Esophagus (tissue), 2 donors: Measurements from ENCODE around the gene CLNK. TPM values are rescaled to one million over a fixed set of nuclear protein-coding genes. Genes with fewer than 3 reads are reported as not detected.

Experiments
- H3K27ac ChIP-seq, 2 donors: one replicate each; pipeline ENCODE4 v1.5.1; 2013; ENCODE audit warnings: low read depth in 2 of 2, mild to moderate bottlenecking in 2 of 2, inconsistent platforms in 1 of 2, low read length in 1 of 2, moderate library complexity in 1 of 2
- H3K27me3 ChIP-seq, 2 donors: one replicate each; pipeline ENCODE4 v1.6.1; 2013; ENCODE audit warnings: low read length in 2 of 2, control low read depth in 1 of 2, mild to moderate bottlenecking in 1 of 2; ENCODE audit not compliant: insufficient read depth in 2 of 2, control insufficient read depth in 1 of 2
- H3K36me3 ChIP-seq, 2 donors: one replicate each; pipeline ENCODE4 v1.6.1; 2013; ENCODE audit warnings: low read length in 1 of 2; ENCODE audit not compliant: control insufficient read depth in 2 of 2, insufficient read depth in 2 of 2
- H3K4me1 ChIP-seq, 2 donors: one replicate each; pipeline ENCODE4 v1.6.1; 2013; ENCODE audit warnings: low read length in 1 of 2; ENCODE audit not compliant: control insufficient read depth in 2 of 2, insufficient read depth in 2 of 2
- H3K4me3 ChIP-seq, 2 donors: one replicate each; pipeline ENCODE4 v1.5.1; 2013; ENCODE audit warnings: low read length in 2 of 2, mild to moderate bottlenecking in 2 of 2, low read depth in 1 of 2, moderate library complexity in 1 of 2
- H3K9me3 ChIP-seq, 2 donors: one replicate each; pipeline ENCODE4 v1.6.1; 2013; ENCODE audit warnings: mild to moderate bottlenecking in 2 of 2, low read depth in 1 of 2, low read length in 1 of 2, moderate library complexity in 1 of 2; ENCODE audit not compliant: control insufficient read depth in 2 of 2, insufficient read depth in 1 of 2
- whole genome bisulfite sequencing, 2 donors: extraction: QIAGEN DNeasy Blood & Tissue Kit; methylation state at CpG; one replicate each; pipeline ENCODE4 v1.1.7; 2013; 5-methylcytosine and 5-hydroxymethylcytosine counted together
- polyA plus RNA-seq, 2 donors: library from polyadenylated mRNA; stranded (reverse); fragments of 200-250 nt; gene quantifications; one replicate each; pipeline ENCODE4 v1.2.3, GENCODE V29; 2013
- donor health status: healthy with polysubstance abuse.
- donor health status: Bipolar disorder and iron deficiency.

The CLNK gene
- polyA plus RNA-seq, 2 donors = 0.05 TPM; not detected in 1

- H3K4me1 ChIP-seq = no peaks in the 10 kb centered on the region
- no peaks in the 10 kb centered on the region for H3K36me3 ChIP-seq
- 84 to 89% methylated on average over 3 of the region's 3 CpGs for WGBS, 2 donors
- H3K27ac ChIP-seq = no peak overlapping the region
- no peaks in the 10 kb centered on the region for H3K9me3 ChIP-seq
- H3K27me3 ChIP-seq = no peaks in the 10 kb centered on the region
- no peak overlapping the region for H3K4me3 ChIP-seq
Observed at GRCh38 chr4:10656420-10656819, 28.1 kb downstream of the CLNK start.

GRCh38 chr4:10655968-10656367 lies 28.6 kb downstream of the CLNK start:
- H3K27ac ChIP-seq = no peak overlapping the region
- H3K9me3 ChIP-seq = no peaks in the 10 kb centered on the region
- WGBS, 2 donors = 41 to 48% methylated on average over 6 of the region's 6 CpGs
- H3K27me3 ChIP-seq = no peaks in the 10 kb centered on the region
- H3K4me3 ChIP-seq = no peak overlapping the region
- no peaks in the 10 kb centered on the region for H3K36me3 ChIP-seq
- no peaks in the 10 kb centered on the region for H3K4me1 ChIP-seq

- Histone ChIP-seq H3K27me3 (no peaks in the 10 kb centered on the region), H3K36me3 (no peaks in the 10 kb centered on the region), H3K4me3 (no peak overlapping the region), H3K4me1 (no peaks in the 10 kb centered on the region), H3K27ac (no peak overlapping the region), H3K9me3 (no peaks in the 10 kb centered on the region)
- 84 to 89% methylated on average over 2 of the region's 2 CpGs for WGBS, 2 donors
Observed at GRCh38 chr4:10648479-10648878, 36.1 kb downstream of the CLNK start.

GRCh38 chr4:10647846-10648245 lies 36.7 kb downstream of the CLNK start:
- Histone ChIP-seq H3K36me3 (no peaks in the 10 kb centered on the region), H3K4me3 (no peak overlapping the region), H3K27me3 (no peaks in the 10 kb centered on the region), H3K27ac (no peak overlapping the region), H3K9me3 (no peaks in the 10 kb centered on the region), H3K4me1 (no peaks in the 10 kb centered on the region)
- WGBS, 2 donors = 75 to 81% methylated on average over 3 of the region's 3 CpGs

DNA sequence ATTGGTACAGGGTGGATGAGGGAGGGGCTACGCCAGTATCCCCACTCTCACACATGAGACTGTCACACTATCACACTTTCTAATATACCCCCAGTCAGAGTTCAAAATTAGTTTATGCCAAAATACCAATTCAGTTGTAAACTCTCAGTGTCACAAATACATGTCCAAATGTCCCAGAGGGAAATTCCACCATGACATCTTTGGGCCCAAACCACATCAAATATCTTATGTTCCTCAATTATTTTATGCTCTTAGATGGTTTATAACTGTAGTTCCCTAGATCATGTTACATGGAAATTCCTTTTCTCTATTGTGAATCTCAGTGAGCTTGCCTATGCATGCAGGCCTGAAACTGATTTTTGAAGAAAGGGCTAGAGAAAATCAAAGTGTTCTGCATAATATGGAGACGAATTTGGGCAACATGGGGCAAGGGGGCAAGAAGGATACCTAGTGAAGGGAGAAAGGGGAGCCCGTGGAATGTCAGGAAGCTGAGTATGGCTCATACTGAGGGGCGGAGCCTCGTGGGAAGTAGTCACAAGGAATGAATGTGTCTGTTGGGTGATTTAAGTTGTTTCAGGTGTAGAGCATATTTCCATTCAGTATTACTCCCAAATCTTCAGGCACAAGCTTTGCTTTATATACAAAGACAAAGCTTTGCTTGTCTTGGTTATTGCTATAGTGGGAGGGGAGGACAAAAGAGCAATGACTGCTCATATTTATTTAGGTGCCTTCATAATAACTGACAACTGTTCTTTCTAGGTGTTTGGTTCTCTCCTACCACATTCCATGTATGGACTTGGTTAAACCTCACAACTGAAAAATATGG lies 40.8 kb downstream of the CLNK start:
- Histone ChIP-seq H3K4me3 (no peak overlapping the region), H3K27me3 (no peaks in the 10 kb centered on the region), H3K9me3 (no peaks in the 10 kb centered on the region), H3K36me3 (no peaks in the 10 kb centered on the region), H3K4me1 (no peaks in the 10 kb centered on the region), H3K27ac (no peak overlapping the region)
- 67 to 74% methylated on average over 5 of the region's 5 CpGs for WGBS, 2 donors

DNA sequence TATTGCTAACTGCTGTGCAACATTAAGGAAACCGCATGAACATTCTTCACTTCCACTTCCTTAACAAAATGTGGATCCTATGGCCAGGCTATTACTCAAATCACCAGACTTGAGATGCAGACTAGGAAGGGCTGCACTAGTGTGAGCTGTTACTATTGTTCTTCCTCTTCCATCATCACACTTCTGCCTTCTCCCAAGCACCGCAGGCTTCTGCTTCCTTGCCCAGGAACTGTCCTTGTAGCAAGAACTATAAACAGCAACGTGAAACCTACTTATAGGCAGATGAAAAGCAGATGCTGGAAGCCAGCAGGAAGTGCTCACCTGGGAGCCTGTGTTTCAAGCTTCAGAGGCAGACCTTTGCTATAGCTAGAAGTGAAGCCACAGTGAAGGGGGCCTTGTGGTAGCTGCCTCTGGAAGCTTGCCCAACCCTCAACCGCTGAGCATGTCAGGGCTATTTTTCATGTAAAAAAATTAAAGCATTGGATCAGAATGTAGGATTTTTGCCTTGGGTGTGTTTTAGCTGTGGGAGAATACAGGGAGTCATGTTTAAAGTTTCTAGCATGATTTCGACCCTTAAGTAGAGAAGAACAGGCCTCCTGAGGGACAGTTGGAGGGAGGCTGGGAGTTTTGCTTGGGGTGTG lies 43.9 kb downstream of the CLNK start:
- H3K36me3 ChIP-seq = no peaks in the 10 kb centered on the region
- no peaks in the 10 kb centered on the region for H3K27me3 ChIP-seq
- no peak overlapping the region for H3K4me3 ChIP-seq
- H3K27ac ChIP-seq = no peak overlapping the region
- no peaks in the 10 kb centered on the region for H3K4me1 ChIP-seq
- H3K9me3 ChIP-seq = no peaks in the 10 kb centered on the region
- 47% methylated on average over 5 of the region's 5 CpGs for WGBS, 2 donors

- no peaks in the 10 kb centered on the region for H3K4me1 ChIP-seq
Observed at GRCh38 chr4:10639664-10640063, 44.9 kb downstream of the CLNK start.

DNA sequence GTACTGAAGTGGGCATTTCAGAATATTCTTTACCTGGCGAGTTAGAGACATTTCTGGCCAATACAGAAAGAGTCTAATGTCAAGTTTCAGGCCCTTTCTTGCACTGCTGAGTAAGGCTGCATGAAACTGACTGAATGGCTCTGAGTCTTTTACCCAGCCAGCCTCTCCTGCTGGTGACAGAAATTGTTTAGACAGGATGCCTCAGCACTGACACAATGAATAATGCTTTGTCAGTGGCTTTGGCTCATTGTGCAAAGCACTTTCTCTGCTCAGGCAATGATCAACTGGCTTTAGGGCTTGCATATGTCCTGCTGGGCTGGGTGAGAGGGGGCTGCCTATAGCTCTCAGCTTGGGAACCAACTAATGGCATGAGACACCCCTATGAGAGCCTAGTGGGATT lies 45.5 kb downstream of the CLNK start:
- Histone ChIP-seq H3K36me3 (no peaks in the 10 kb centered on the region), H3K4me3 (no peak overlapping the region), H3K4me1 (no peaks in the 10 kb centered on the region), H3K9me3 (no peaks in the 10 kb centered on the region), H3K27me3 (no peaks in the 10 kb centered on the region), H3K27ac (no peak overlapping the region)
- 79 to 81% methylated on average over 1 of the region's 1 CpG for WGBS, 2 donors

More at GRCh38 chr4:10639664-10640063, 44.9 kb downstream of the CLNK start:
- H3K4me3 ChIP-seq = no peak overlapping the region
- no peaks in the 10 kb centered on the region for H3K27me3 ChIP-seq
- no peaks in the 10 kb centered on the region for H3K36me3 ChIP-seq
- no peaks in the 10 kb centered on the region for H3K9me3 ChIP-seq
- H3K27ac ChIP-seq = no peak overlapping the region
- 88 to 90% methylated on average over 2 of the region's 2 CpGs for WGBS, 2 donors

GRCh38 chr4:10635091-10635490 lies 49.5 kb downstream of the CLNK start:
- H3K27ac ChIP-seq = no peak overlapping the region
- WGBS, 2 donors = 54 to 68% methylated on average over 6 of the region's 6 CpGs
- H3K4me1 ChIP-seq = no peaks in the 10 kb centered on the region
- no peak overlapping the region for H3K4me3 ChIP-seq
- H3K9me3 ChIP-seq = no peaks in the 10 kb centered on the region
- H3K27me3 ChIP-seq = no peaks in the 10 kb centered on the region
- no peaks in the 10 kb centered on the region for H3K36me3 ChIP-seq

- no peak overlapping the region for H3K27ac ChIP-seq
- H3K27me3 ChIP-seq = peaks cover 0 to 3% of the 10 kb centered on the region in 2 donors
- H3K9me3 ChIP-seq = no peaks in the 10 kb centered on the region
- WGBS, 2 donors = 72 to 76% methylated on average over 4 of the region's 4 CpGs
- H3K4me1 ChIP-seq = no peaks in the 10 kb centered on the region
- no peak overlapping the region for H3K4me3 ChIP-seq
- no peaks in the 10 kb centered on the region for H3K36me3 ChIP-seq
Observed at GRCh38 chr4:10629394-10629793, 55.2 kb downstream of the CLNK start.
